GM12891 (cell line): ENCODE data around the gene FRMPD4.

Source experiments
- PAX5 ChIP-seq: IDR thresholded peaks from 2 replicates; pipeline ENCODE4 v1.6.1; 2011; ENCODE audit warnings: low read length, moderate library complexity, mild to moderate bottlenecking; ENCODE audit not compliant: insufficient read depth, severe bottlenecking
- POLR2A ChIP-seq: IDR thresholded peaks from 2 replicates; pipeline ENCODE4 v1.6.1; 2011; ENCODE audit warnings: low read depth, low read length, control low read depth
- POLR2AphosphoS5 ChIP-seq: IDR thresholded peaks from 2 replicates; pipeline ENCODE4 v1.6.1; 2011; ENCODE audit warnings: low read depth, low read length, control low read depth
- POU2F2 ChIP-seq: IDR thresholded peaks from 2 replicates; pipeline ENCODE4 v1.6.1; 2011; ENCODE audit warnings: low read depth, mild to moderate bottlenecking, control low read depth, low read length, moderate library complexity
- TAF1 ChIP-seq: IDR thresholded peaks from 2 replicates; pipeline ENCODE4 v1.6.1; 2011; ENCODE audit warnings: low read depth, low read length, control low read depth

DNA sequence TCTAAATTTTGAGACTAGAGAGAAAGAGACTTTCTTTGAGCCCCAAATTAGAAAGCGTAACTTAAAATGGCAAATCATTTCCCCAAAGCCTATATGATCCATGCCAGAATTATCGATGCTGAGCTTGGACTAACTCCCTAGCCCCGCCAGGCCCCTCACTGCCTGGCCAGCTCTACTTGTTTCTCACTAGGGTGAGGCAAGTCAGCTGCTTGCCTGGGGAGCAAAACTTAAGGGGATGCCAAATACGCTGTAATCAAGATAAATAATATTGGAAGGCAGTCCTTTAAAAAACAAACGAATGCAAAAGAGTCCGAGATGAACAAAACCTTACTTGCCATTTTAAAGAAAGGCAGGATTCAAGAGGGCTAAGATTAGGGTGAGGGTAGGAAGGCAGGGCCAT is 236.0 kb downstream of the FRMPD4 start:
- TF ChIP-seq POLR2A = no peak
- TF ChIP-seq POLR2AphosphoS5 = no peak
- TF ChIP-seq POU2F2 = no peak
- no peak for TF ChIP-seq TAF1
- TF ChIP-seq PAX5 = no peak
